GM18870 (cell line): ENCODE results near the gene TMPRSS15.
"Not testable (repeated sequence)": the region's sequence is repeated elsewhere in the genome, so short reads cannot be mapped to it uniquely, and the experiment has no call there.

ENCODE experiments used
- ATAC-seq: cut with Tn5 transposase; IDR thresholded peaks from one replicate; pipeline ENCODE4 v1.9.1; 2021; ENCODE audit warnings: moderate library complexity; ENCODE audit not compliant: unreplicated experiment

Gene TMPRSS15

DNA sequence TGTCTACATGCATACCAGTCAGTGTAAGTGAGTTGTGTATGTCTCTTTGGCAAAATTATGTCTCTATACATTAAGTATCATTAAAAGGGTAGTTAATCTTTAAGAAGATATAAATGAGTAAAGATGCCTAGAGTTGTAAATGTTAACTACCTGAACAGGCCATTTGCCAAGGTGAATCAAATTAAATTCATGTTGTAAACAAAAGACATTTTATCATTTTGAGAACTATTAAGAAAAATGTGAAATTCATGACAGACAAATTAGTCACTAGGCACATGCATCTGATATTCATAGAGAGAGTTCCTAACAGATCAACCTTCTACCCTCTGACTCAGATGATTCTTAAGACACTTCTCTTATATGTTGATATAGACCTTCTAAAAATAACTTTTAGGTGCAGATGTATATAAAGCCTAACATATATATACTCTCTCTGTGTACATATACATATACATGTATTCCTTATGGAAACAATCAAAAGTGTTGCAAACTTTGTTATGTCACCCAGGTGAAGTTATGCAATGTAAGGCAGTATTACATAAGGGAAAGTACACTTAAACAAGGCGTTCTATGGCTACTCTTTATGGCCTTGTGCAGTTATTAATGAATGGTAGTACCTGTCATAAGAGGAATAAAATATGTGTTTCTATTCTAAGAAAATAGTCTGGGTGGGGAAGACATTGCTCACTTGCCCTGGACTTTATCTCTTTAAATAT lies at the start of gene TMPRSS15:
TSS of gene TMPRSS15 (minus strand) at position 51 of the 716 bp plus-strand sequence. CDS start 163 bp downstream, outside the sequence.
- ATAC-seq, result no peak

- ATAC-seq, result no peak
These were observed 48.1 kb upstream of the TMPRSS15 start for GRCh38 chr21:18451670-18452069.

DNA sequence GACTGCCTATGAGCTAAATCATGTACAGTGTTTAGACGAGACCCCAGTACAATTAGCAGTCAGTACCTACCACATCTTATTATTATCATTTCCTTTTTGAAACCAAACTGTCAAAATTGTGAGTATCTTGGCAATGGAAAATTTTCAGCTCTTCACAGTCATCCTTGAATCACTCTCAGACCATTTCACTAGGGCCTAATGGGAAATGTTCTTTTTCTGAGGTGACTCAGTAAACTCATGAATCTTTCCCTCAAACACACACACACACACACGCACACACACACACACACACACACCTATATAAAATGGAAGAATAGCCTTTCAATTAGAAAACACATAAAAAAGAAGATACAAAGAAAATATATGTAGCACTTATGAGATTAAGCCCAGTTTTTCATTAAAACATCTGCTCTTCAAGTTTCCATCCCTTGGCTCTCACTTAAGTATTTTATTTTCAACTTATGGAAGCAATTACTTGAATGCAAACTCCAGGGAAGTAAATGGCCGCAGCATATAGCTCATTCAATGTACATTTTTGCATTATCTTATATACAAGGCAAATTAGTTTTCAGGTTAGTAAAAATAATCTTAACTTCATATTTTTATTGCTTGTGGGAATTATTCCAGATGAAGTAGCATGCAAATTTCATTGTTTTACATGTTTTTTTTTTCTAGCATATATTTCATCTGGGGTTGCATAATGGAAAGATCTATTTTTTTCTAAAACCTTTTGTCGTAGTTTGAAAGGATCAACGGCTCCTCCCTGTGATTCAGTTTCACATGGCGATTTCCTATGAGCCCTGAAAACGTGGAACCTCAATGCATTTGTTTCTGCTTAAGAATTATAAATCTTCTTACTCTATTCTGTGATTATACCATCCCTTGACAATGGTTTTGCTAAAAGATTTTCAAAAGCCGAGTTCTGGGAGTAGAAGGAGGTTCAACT lies 46.3 kb upstream of the TMPRSS15 start:
- no peak for ATAC-seq

GRCh38 chr21:18443701-18444100 lies 40.1 kb upstream of the TMPRSS15 start:
- ATAC-seq, result no peak

DNA sequence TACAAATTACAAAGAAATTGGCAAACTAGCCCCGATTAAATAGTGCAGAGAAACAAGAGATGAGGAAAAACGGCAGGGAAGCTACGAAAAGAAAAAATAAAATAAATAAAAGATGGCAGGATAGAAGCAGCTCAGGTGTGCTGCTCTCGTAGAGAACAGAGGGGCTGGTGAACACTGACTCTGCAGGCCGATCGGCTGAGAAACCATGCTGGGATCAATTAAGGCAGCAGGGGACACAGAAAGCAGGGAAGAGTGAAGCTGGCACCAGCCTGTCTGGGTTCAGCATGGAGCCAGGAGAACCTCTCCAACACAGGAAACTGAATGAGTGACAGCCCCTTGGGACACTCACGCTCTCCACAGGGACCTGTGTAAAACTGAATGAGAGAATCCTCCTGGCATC lies 39.5 kb upstream of the TMPRSS15 start:
- ATAC-seq, result no peak

DNA sequence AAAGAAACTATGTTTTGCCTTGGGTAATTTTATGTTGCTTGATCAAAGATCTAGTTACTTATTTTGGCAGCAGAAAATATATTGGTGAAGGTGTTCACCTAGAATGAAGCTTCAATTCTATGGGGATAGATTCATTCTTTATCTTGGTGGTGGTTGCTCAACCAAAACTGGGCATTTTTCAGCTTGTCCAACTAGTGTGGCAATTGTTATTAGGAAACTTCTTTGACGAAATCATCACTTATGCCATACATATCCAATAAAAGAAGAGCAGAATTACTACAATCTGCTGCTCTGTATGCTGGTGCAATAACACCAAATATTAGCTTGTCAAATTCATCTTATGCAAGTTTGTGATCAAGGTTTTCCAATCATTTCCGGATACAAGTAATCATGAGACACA lies 26.8 kb upstream of the TMPRSS15 start:
- ATAC-seq, result no peak

DNA sequence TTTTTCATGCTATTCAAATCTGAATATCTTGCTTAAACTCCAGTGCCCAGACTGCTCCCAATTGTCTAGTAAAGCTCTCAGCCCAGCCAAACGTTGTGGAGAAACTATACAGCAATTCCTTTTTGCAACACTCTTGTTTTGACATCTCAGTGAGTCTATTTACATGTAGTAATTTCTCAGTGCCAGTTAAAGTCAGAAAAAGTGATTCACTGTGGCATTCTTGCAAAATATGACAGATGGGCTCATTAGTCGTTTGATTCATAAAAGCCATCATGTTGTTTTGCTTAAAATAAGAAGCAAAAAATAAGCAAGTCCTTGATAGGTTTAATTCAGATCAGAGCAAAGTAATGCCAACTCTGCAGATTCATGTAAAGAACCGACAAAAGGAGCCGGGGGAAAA lies 20.7 kb upstream of the TMPRSS15 start:
- no peak for ATAC-seq

DNA sequence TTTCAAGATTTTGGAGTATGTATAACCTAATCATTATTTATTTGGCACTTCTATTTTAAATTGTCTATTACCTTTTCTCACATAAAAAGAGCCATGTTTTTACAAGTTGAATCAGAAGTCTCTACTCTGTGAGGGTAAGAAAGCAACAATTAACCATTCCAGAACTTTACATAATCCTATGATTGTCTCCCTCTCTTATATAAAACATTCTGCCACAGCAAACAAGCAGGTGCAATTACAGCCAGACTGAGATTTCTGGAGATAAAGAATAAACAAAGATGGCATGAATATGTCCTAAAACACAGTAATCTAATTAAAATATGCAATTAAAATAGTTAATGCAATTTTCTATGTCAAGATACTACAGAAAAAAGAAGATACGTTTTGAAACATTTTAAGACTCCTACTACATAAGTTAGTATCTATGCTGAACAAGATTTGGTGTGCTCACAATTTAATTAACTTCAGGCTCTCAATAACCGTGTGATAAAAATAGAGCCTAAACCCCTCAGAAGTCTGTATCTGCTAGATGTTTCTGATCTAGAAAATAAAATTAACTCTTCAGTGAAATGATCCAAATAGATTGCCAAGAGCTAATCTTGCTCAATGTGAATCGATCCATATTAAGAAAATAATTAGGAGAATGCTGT lies 13.7 kb upstream of the TMPRSS15 start:
- ATAC-seq, result no peak

DNA sequence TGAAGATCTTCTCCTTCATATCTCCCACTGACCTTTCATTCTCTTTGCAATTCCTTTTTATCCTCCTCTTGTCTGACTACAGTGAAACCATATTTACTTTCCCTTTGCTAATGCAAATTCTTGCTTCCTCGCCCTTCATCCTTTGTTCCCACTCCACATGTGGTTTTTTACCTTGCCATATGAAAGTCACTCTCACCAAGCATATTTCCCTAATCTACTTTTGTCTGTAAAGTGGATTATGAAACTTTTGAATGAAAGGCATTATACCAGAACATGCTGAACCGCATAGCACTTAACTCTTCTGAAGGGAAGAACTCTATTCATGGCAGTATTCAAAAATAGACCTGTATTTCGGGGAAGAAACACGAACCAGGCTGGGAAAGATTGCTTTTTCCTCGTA lies 8.0 kb upstream of the TMPRSS15 start:
- no peak for ATAC-seq

GRCh38 chr21:18409579-18409978 lies 6.0 kb upstream of the TMPRSS15 start:
- ATAC-seq, result no peak

GRCh38 chr21:18398843-18399242 lies 4.7 kb downstream of the TMPRSS15 start:
- ATAC-seq, result no peak

GRCh38 chr21:18387994-18388393 lies 15.6 kb downstream of the TMPRSS15 start:
- no peak for ATAC-seq

DNA sequence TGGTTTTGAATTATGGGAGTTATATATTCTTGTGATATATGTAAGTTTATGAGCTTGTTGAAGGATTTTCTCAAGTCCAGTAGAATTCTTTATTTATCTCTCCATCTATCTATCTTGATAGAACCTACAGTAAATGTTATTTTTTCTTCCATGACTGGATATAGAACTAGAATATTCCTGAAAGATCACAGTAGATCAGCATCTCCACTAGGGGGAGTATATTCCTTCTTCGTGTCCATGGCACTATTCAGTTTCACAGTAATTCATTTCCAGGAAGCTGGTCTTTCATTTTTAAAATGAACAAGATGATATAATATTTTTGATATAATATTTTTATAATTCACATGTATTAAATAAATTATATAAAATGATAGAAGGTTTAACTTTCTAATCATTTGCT lies 18.8 kb downstream of the TMPRSS15 start:
- ATAC-seq, result no peak

- not testable (repeated sequence) for ATAC-seq
These were observed 20.5 kb downstream of the TMPRSS15 start for GRCh38 chr21:18382934-18383619.

DNA sequence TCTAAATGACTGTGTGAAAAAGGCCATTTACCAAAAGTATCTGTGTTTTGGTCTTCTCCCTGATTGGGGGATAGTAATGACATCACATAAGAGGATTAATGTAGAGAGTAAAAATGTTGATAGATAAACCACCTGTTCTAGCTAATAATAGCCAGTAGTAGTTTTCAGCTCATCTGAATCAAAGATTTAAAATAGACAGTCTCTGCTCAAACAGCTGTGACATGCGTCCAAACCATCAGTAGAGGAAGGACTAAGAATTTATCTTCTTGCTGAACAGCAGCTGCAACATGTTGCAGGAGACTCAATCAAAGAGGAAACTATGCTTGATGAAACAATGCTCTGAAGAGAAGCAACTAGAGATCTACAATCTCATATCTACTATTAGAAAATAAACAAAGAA lies 21.4 kb downstream of the TMPRSS15 start:
- no peak for ATAC-seq

- no peak for ATAC-seq
These were observed 30.0 kb downstream of the TMPRSS15 start for GRCh38 chr21:18373606-18374005.

DNA sequence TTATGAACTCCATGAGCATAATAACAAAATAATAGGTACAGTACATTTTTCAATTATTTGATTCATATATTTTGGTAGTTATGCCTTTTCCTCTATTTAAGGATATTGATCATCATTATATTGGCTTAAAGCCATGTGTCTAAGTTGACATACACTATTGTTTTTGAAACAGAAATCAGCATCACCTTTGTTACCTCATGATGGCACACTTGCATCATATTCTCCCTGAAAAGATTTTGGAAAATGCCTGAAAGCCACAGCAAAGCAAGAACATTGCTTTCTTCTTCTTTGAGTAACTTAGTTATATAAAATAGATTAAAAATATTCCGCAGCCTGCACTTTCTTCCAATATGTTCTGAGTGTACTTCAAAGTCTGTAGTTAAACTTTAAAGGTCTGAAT lies 33.3 kb downstream of the TMPRSS15 start:
- ATAC-seq, result no peak

GRCh38 chr21:18369115-18369514 lies 34.5 kb downstream of the TMPRSS15 start:
- ATAC-seq, result no peak

DNA sequence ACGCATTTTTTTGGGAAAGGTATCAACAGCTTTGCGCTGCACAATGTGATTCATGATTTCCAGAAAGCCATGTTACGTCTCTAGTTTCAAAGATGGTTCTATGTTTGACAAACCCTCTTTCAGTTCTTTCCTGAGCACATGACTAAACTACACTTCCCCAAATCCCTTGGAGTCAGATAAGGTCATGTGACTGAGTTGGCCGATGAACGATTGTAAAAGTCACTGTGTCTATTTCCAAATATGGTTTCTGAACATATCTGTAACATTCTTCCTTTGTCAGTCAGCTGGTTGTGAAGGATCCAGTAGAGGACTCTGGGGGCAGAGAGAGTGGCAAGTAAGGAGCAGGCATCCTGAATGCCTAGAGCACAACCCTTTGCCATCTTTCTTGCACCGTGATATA lies 35.4 kb downstream of the TMPRSS15 start:
- no peak for ATAC-seq

DNA sequence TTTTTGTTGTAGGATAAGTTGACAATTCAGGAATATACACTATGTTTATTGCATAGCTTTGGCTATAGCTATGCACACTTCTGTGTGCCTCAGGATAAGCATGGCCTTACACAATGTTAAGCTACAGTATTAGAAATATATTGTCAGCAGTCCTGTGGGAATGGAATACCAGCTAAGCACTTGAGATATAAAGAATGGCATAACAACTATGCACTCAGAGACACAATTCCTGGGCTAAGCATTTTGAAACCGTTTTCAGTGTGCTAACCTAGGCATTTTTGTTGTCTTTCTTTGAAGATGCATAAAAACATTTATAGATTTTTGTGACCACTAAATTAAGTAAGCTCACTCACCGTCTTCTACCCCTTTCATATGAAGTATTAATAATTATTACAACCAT lies 46.8 kb downstream of the TMPRSS15 start:
- ATAC-seq, result no peak

DNA sequence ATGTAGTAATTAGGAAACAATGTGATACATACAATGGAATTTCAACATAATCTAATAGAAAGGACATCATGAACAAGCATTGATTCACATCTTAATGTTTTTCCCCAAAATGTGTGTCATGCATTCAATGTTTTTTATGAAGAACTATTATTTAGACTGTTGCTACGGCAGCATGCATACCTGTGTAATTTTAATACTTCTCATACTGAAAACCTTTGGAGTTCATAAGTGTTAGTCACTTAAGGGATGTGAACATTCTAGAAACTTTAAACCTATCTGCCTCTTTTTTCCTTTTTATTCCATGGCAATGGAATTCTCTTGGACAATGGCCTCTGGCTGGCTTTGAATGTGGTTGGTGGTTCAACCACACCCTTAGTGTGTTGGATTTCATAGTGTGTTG lies 48.6 kb downstream of the TMPRSS15 start:
- ATAC-seq, result no peak
